Right atrium auricular region (tissue), 2 donors: ENCODE measurements around the gene FOXO4. TPM values are rescaled to one million over a fixed set of nuclear protein-coding genes. Genes with fewer than 3 reads are reported as not detected.

Experiments used
- DNase-seq: peaks from one replicate; pipeline ENCODE4 v3.0.0-alpha.2; 2019; ENCODE audit warnings: low spot score
- H3K27ac ChIP-seq, 2 donors: fragments of 200-600 bp; sonication (generic); 1 replicate in 1 of 2; 2 replicates in 1 of 2; pipeline ENCODE4 v1.5.1; 2016 to 2019
- H3K27me3 ChIP-seq, 2 donors: fragments of 200-600 bp; sonication (generic); one replicate each; pipeline versions ENCODE4 v1.5.1 to v1.6.0; 2017 to 2019
- H3K36me3 ChIP-seq: fragments of 200-600 bp; sonication (generic); one replicate; pipeline ENCODE4 v1.5.1; 2016
- H3K4me1 ChIP-seq, 2 donors: fragments of 200-600 bp; sonication (generic); one replicate each; pipeline versions ENCODE4 v1.5.1 to v1.6.0; 2017 to 2019
- H3K4me3 ChIP-seq, 2 donors: fragments of 200-600 bp; sonication (generic); 1 replicate in 1 of 2; 2 replicates in 1 of 2; pipeline ENCODE4 v1.5.1; 2017 to 2019; ENCODE audit warnings: mild to moderate bottlenecking in 1 of 2, moderate library complexity in 1 of 2
- H3K9me3 ChIP-seq, 2 donors: fragments of 200-600 bp; sonication (generic); one replicate each; pipeline ENCODE4 v1.5.1; 2019
- total RNA-seq, 2 donors: library from RNA; depleted of rRNA; stranded (reverse); fragments of >200 nt; gene quantifications; one replicate each; pipeline ENCODE4 v1.1.0, GENCODE V29; 2016
- TF ChIP-seq, protein P1 (sequence below), 2 donors: fragments of 200-600 bp; sonication (generic); IDR thresholded peaks; one replicate each; pipeline ENCODE4 v1.5.1; 2019; ENCODE audit warnings: antibody characterized with exemption in 2 of 2

The FOXO4 gene
- total RNA-seq, 2 donors from 2014 or later: 12.4 to 17.0 TPM

DNA sequence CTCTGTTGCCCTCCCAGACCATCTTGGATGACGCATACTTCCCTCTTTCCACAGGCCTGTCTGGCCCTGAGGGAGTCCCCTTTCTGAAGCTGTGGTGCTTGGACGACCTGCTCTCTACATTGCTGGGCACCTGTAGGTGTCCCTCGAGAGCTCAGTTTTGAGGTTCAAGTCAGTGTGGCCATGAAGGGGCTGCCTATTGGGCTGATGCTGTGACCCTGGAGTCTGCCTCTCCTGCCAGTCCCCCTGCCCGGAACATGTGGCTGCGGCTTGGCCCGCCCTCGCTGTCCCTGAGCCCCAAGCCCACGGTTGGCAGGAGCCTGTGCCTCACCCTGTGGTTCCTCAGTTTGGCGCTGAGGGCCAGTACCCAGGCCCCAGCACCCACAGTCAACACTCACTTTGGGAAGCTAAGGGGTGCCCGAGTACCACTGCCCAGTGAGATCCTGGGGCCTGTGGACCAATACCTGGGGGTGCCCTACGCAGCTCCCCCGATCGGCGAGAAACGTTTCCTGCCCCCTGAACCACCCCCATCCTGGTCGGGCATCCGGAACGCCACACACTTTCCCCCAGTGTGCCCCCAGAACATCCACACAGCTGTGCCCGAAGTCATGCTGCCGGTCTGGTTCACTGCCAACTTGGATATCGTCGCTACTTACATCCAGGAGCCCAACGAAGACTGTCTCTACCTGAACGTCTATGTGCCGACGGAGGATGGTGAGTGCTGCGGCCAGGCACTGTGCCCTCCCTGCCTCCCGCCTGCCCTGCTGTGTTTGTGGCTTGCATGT, 52.0 kb downstream of the FOXO4 start:
- TF ChIP-seq, protein P1, sequence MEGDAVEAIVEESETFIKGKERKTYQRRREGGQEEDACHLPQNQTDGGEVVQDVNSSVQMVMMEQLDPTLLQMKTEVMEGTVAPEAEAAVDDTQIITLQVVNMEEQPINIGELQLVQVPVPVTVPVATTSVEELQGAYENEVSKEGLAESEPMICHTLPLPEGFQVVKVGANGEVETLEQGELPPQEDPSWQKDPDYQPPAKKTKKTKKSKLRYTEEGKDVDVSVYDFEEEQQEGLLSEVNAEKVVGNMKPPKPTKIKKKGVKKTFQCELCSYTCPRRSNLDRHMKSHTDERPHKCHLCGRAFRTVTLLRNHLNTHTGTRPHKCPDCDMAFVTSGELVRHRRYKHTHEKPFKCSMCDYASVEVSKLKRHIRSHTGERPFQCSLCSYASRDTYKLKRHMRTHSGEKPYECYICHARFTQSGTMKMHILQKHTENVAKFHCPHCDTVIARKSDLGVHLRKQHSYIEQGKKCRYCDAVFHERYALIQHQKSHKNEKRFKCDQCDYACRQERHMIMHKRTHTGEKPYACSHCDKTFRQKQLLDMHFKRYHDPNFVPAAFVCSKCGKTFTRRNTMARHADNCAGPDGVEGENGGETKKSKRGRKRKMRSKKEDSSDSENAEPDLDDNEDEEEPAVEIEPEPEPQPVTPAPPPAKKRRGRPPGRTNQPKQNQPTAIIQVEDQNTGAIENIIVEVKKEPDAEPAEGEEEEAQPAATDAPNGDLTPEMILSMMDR (IDR thresholded peaks at IDR 0.05): no peak
- H3K4me3 ChIP-seq: no peak overlapping the region
- peaks cover 0 to 13% of the 10 kb centered on the region in 2 donors for H3K4me1 ChIP-seq
- no peaks in the 10 kb centered on the region for H3K9me3 ChIP-seq
- H3K27me3 ChIP-seq: no peaks in the 10 kb centered on the region
- no peaks in the 10 kb centered on the region for H3K36me3 ChIP-seq
- no peak for DNase-seq
- H3K27ac ChIP-seq: no peak overlapping the region

DNA sequence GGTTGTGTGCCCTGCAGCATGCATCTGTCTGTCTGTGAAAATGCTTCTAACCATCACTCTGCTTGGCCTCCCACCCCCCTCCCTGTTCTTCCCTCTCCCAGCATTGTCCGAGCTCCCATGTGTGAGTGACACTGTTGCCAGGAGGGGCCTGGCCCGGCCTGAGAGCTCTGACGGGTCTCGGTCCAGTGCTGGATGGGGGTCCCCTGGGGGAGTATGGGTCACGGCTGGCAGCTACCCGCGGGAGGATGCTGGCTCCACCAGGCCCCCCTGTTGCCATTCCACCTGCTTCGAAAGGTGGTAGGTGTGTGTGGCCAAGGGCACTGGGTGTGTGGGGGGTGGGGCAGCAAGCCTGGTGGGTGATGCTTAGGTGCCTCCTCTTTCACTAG, 52.6 kb downstream of the FOXO4 start:
- Histone ChIP-seq H3K4me3 (no peak overlapping the region), H3K27ac (no peak overlapping the region), H3K4me1 (peaks cover 0 to 13% of the 10 kb centered on the region in 2 donors), H3K36me3 (no peaks in the 10 kb centered on the region), H3K27me3 (no peaks in the 10 kb centered on the region), H3K9me3 (no peaks in the 10 kb centered on the region)
- TF ChIP-seq, protein P1 (IDR thresholded peaks at IDR 0.05): no peak
- DNase-seq: no peak

DNA sequence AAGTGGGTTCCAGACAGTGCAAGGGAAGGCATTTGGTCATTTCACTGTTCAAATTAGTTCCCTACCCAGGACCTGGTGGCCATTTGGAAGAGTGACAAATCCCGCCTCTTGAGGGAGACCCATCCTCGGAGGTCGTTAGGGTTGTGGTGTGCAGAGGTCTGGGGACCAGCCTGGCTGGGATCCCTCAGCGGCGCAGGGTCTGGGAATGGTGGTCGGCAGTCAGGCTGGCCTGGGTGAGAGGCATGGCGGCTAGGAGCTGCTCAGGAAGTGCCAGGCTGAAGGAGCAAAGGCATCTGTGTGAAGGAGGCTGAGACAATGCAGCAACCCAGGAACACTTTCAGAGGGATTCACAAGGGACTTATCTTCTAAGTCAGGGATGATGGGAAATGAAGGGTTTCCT, 55.7 kb downstream of the FOXO4 start:
- TF ChIP-seq, protein P1 (IDR thresholded peaks at IDR 0.05): no peak
- H3K9me3 ChIP-seq: no peaks in the 10 kb centered on the region
- H3K36me3 ChIP-seq: no peaks in the 10 kb centered on the region
- H3K4me1 ChIP-seq: no peaks in the 10 kb centered on the region
- H3K27me3 ChIP-seq: no peaks in the 10 kb centered on the region
- no peak overlapping the region for H3K27ac ChIP-seq
- no peak for DNase-seq
- H3K4me3 ChIP-seq: no peak overlapping the region

Other genes with a start within 250 kb of the FOXO4 start
- not detected for gene TEX11, start 187.1 kb upstream of the FOXO4 start, total RNA-seq
- gene SLC7A3, start 164.8 kb upstream of the FOXO4 start, total RNA-seq: not detected
- 10 to 100 TPM; 30.8 to 40.1 TPM for gene SNX12, start 27.5 kb upstream of the FOXO4 start, total RNA-seq
- gene CXorf65, start 10.9 kb downstream of the FOXO4 start, total RNA-seq: not detected
- gene IL2RG, start 15.7 kb downstream of the FOXO4 start, total RNA-seq: 1 to 10 TPM in 1 of 2 donors, not detected in 1; 4.2 TPM
- 10 to 100 TPM; 14.8 to 25.5 TPM for gene MED12, start 22.7 kb downstream of the FOXO4 start, total RNA-seq
- under 1 TPM; 0.19 to 0.98 TPM for gene NLGN3, start 49.0 kb downstream of the FOXO4 start, total RNA-seq
- not detected for gene GJB1, start 127.4 kb downstream of the FOXO4 start, total RNA-seq
- gene ZMYM3, start 158.3 kb downstream of the FOXO4 start, total RNA-seq: 10 to 100 TPM in 1 of 2 donors, 1 to 10 TPM in 1; 10.0 to 10.5 TPM
- 100 to 1,000 TPM; 110 to 120 TPM for gene NONO, start 187.8 kb downstream of the FOXO4 start, total RNA-seq
- gene ITGB1BP2, start 205.9 kb downstream of the FOXO4 start, total RNA-seq: 100 to 1,000 TPM; 102 to 172 TPM